ENCODE measurements around the gene SMYD4. TPM values are rescaled to one million over a fixed set of nuclear protein-coding genes. Genes with fewer than 3 reads are reported as not detected.
A peak's percentile ranks its signal among the peaks of the same experiment; 100 is the strongest.

The SMYD4 gene
- total RNA-seq, 2 donors from 2014 or later = 13.6 to 14.7 TPM

DNA sequence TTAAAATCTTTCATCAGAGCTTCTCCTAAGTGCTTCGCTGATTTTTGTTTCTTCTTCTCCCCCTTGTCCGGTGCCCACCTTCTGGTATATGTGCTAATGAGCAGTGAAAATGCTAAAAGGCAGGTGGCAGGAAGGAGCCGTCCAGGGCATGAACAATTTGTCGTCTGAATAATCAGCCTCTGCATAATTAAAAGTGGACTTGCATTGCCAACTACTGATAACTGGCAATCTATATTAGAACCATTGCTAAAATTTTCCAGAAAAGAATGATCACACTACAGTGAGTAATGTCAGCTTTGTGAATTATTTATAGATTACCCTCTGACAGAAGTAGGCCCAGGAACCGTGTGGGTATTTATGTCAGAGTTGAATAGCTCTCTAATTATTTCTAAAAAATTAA, 39.8 kb downstream of the SMYD4 start:
- intact Hi-C loops (cut with DNase I) = loop anchor here (5.0 kb wide), 1 partner anchor 37 kb away; the partner anchor contains the start of gene SMYD4
- Histone ChIP-seq H3K4me3 (no peak overlapping the region), H3K4me1 (replicated peaks) (peaks cover 4% of the 10 kb centered on the region), H3K27ac (no peak overlapping the region), H3K36me3 (no peaks in the 10 kb centered on the region), H3K27me3 (replicated peaks; ENCODE audit: insufficient read depth) (no peaks in the 10 kb centered on the region), H3K9me3 (no peaks in the 10 kb centered on the region)
- 75% methylated on average over 5 of the region's 5 CpGs for WGBS
- DNase-seq (ENCODE audit: low spot score) = no peak
- TF ChIP-seq, protein P1, sequence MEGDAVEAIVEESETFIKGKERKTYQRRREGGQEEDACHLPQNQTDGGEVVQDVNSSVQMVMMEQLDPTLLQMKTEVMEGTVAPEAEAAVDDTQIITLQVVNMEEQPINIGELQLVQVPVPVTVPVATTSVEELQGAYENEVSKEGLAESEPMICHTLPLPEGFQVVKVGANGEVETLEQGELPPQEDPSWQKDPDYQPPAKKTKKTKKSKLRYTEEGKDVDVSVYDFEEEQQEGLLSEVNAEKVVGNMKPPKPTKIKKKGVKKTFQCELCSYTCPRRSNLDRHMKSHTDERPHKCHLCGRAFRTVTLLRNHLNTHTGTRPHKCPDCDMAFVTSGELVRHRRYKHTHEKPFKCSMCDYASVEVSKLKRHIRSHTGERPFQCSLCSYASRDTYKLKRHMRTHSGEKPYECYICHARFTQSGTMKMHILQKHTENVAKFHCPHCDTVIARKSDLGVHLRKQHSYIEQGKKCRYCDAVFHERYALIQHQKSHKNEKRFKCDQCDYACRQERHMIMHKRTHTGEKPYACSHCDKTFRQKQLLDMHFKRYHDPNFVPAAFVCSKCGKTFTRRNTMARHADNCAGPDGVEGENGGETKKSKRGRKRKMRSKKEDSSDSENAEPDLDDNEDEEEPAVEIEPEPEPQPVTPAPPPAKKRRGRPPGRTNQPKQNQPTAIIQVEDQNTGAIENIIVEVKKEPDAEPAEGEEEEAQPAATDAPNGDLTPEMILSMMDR (IDR thresholded peaks at IDR 0.05) = no peak
- TF ChIP-seq POLR2AphosphoS5 (IDR thresholded peaks at IDR 0.05) = no peak
- no peak for TF ChIP-seq POLR2A (IDR thresholded peaks at IDR 0.05)

DNA sequence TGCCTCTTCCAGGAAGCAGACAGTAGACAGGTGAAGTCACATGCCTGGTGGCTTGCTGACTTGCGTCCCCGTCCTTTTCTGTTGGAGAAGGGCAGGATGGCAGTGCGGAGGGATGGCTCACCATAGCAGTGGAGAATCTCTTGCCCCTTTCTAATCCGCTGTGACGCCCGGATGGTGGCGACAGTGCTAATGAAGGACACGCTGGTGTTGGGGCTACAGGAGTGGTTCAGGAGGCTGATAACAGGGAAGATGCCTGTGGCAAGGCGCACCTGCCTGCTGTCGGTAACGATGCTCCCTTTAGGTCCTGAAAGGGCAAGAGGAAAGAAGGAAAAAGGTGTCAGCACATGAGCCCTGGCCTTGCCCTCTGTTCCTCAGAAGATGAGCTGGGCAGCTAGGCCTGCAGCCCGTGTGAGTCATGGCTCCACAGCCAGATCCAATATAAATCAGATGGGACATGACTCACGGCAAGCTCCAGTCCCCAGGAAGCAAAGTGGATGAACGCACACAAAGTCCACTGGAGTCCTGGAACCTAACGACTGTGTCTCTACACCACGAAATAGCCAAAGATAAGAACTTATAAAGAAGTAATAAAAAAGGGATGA, 42.3 kb downstream of the SMYD4 start:
- DNase-seq (ENCODE audit: low spot score) = peak; percentile 60
- peak; percentile 75 for TF ChIP-seq POLR2AphosphoS5 (IDR thresholded peaks at IDR 0.05)
- TF ChIP-seq, protein P1 (IDR thresholded peaks at IDR 0.05) = no peak
- WGBS = 69% methylated on average over 16 of the region's 16 CpGs

DNA sequence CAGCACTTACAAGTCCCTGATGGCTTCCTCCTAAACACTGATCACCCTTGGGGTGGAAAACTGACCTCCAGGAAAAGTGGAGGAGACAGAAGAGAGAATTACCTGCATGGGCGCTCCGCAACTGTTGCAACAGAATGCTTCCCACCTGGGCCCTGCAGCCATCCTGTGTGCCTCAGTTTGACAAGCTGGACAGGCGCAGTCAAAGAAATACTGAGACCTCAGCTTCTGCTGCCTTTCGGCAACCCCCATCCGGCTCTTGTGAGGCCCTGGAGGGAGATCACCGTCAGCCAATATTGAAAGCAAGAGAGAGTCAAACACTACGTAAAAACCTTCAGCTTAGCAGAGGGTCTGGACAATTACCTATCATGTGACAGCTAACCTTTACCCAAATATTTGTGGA, 43.0 kb downstream of the SMYD4 start:
- 70% methylated on average over 7 of the region's 7 CpGs for WGBS
- intact Hi-C loops (cut with DNase I) = loop anchor here (5.0 kb wide), 1 partner anchor 41 kb away; the partner anchor contains the start of gene SMYD4
- H3K4me3 ChIP-seq = no peak overlapping the region
- no peaks in the 10 kb centered on the region for H3K27me3 ChIP-seq (replicated peaks; ENCODE audit: insufficient read depth)
- no peak for TF ChIP-seq POLR2AphosphoS5 (IDR thresholded peaks at IDR 0.05)
- no peak for TF ChIP-seq POLR2A (IDR thresholded peaks at IDR 0.05)
- TF ChIP-seq, protein P1 (IDR thresholded peaks at IDR 0.05) = no peak
- no peaks in the 10 kb centered on the region for H3K36me3 ChIP-seq
- H3K27ac ChIP-seq = peak overlapping the region; percentile 81 to 85
- peaks cover 17% of the 10 kb centered on the region for H3K4me1 ChIP-seq (replicated peaks)
- no peak for DNase-seq (ENCODE audit: low spot score)
- H3K9me3 ChIP-seq = no peaks in the 10 kb centered on the region

More for the DNA sequence above, 42.3 kb downstream of the SMYD4 start:
- H3K4me1 ChIP-seq (replicated peaks) = peaks cover 17% of the 10 kb centered on the region
- peak overlapping the region; percentile 81 to 85 for H3K27ac ChIP-seq
- intact Hi-C loops (cut with DNase I) = loop anchor here (5.0 kb wide), 1 partner anchor 40 kb away; the partner anchor contains the start of gene SMYD4
- no peak overlapping the region for H3K4me3 ChIP-seq
- H3K9me3 ChIP-seq = no peaks in the 10 kb centered on the region
- H3K36me3 ChIP-seq = no peaks in the 10 kb centered on the region
- no peaks in the 10 kb centered on the region for H3K27me3 ChIP-seq (replicated peaks; ENCODE audit: insufficient read depth)

DNA sequence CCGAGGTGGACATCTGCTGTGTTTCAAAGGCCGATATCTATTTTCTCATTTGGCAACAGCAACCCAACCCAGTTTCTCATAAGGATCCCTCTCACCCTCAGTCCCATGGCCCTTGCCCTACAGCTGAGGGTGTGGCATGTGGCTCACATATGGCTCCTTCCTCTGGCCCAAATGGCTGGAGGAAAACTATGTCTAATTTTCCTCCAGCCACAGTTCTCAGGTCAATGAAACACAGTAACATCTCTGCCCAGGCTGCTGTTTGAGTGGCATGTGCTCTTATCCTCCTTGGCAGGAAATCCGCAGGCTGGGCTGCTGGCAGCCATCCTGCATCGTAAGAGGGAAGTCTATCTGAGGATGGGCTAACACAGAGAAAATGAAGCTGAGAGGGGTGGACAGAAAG, 43.8 kb downstream of the SMYD4 start:
- DNase-seq (ENCODE audit: low spot score) = no peak
- Histone ChIP-seq H3K36me3 (no peaks in the 10 kb centered on the region), H3K27me3 (replicated peaks; ENCODE audit: insufficient read depth) (no peaks in the 10 kb centered on the region), H3K9me3 (no peaks in the 10 kb centered on the region), H3K4me1 (replicated peaks) (peaks cover 17% of the 10 kb centered on the region), H3K4me3 (no peak overlapping the region), H3K27ac (peak overlapping the region; percentile 81 to 85)
- intact Hi-C loops (cut with DNase I) = loop anchor here (2.0 to 5.0 kb wide), 2 partner anchors 41 to 65 kb away; partner anchors contain the start of gene SMYD4
- TF ChIP-seq POLR2AphosphoS5 (IDR thresholded peaks at IDR 0.05) = no peak
- TF ChIP-seq, protein P1 (IDR thresholded peaks at IDR 0.05) = no peak
- TF ChIP-seq POLR2A (IDR thresholded peaks at IDR 0.05) = no peak
- WGBS = 78% methylated on average over 4 of the region's 4 CpGs

Measured in prostate gland (tissue), 2 donors.